HepG2 (cell line): ENCODE measurements around the gene NEBL. TPM values are rescaled to one million over a fixed set of nuclear protein-coding genes. Genes with fewer than 3 reads are reported as not detected.

Experiments
- ATAC-seq: fragments of 200-7000 bp; cut with Tn5 transposase; 3 replicates; pipeline ENCODE4 v1.9.1; 2020; ENCODE audit warnings: mild to moderate bottlenecking, moderate library complexity
- BruUV-seq: library from RNA; stranded (reverse); fragments of 400-500 nt; replicated peaks from 2 replicates; lab custom pipeline; 2021; lab: Mats Ljungman, UMichigan
- CTCF ChIA-PET: fragments of 300-600 bp; formaldehyde crosslinking; extraction: SDS; loops from one replicate; lab custom pipeline; 2021; ENCODE audit warnings: low total read pairs, inconsistent platforms, low intra/inter-chr PET ratio; lab: Yijun Ruan, JAX
- POLR2A ChIA-PET: fragments of 350-600 bp; sonication (Branson Sonifier 250); formaldehyde crosslinking; loops from one replicate; lab custom pipeline; 2020; ENCODE audit warnings: antibody characterized with exemption, inconsistent platforms; lab: Yijun Ruan, JAX
- DNase-seq: peaks from one replicate; pipeline ENCODE4 v3.0.0-alpha.2; 2015; ENCODE audit warnings: low spot score
- FAIRE-seq: peaks from 3 replicates; lab custom pipeline; 2011; peaks lifted over from hg19 to GRCh38; lab: Jason Lieb, UNC
- H2AFZ ChIP-seq: one replicate; pipeline ENCODE4 v1.6.1; 2011; ENCODE audit warnings: low read length, inconsistent platforms
- H3K27ac ChIP-seq: fragments of 300-600 bp; 3 replicates; pipeline ENCODE4 v1.8.0; 2011; ENCODE audit warnings: mixed run types, mild to moderate bottlenecking, mixed read lengths, low read length, inconsistent platforms; ENCODE audit not compliant: insufficient read depth; ENCODE audit errors: extremely low read length
- H3K27me3 ChIP-seq, 2 experiments: fragments of 200-600 bp in 1 of 2; 2 replicates in 1 of 2; 3 replicates in 1 of 2; pipeline versions ENCODE4 v1.6.0 to v1.8.0; 2011; ENCODE audit warnings: low read length in 2 of 2, mild to moderate bottlenecking in 2 of 2, moderate library complexity in 2 of 2, inconsistent platforms in 1 of 2; ENCODE audit not compliant: insufficient read depth in 2 of 2, control insufficient read depth in 1 of 2
- H3K36me3 ChIP-seq, 2 experiments: fragments of 200-600 bp in 1 of 2; replicated peaks in 1 of 2; 2 replicates in 1 of 2; 3 replicates in 1 of 2; pipeline versions ENCODE4 v1.5.1 to v1.8.0; 2011; ENCODE audit warnings: low read length in 2 of 2, inconsistent platforms in 1 of 2; ENCODE audit not compliant: insufficient read depth in 2 of 2, control insufficient read depth in 1 of 2
- H3K4me1 ChIP-seq: 2 replicates; pipeline ENCODE4 v1.5.1; 2012; ENCODE audit warnings: low read length, inconsistent platforms; ENCODE audit not compliant: insufficient read depth
- H3K4me2 ChIP-seq: 2 replicates; pipeline ENCODE4 v1.6.0; 2011; ENCODE audit warnings: low read depth, low read length, inconsistent platforms
- H3K4me3 ChIP-seq, 3 experiments: fragments of 200-600 bp in 1 of 3; sonication (generic), shearing (Covaris generic) in 1 of 3; replicated peaks in 1 of 3; 2 replicates each; pipeline ENCODE4 v1.5.1; 2011 to 2016; ENCODE audit warnings: low read length in 3 of 3, inconsistent platforms in 2 of 3, low read depth in 2 of 3, mild to moderate bottlenecking in 2 of 3, control low read depth in 1 of 3, mixed read lengths in 1 of 3; ENCODE audit not compliant: insufficient read depth in 1 of 3
- H3K79me2 ChIP-seq: one replicate; pipeline ENCODE4 v1.6.1; 2011; ENCODE audit warnings: low read length, inconsistent platforms; ENCODE audit not compliant: insufficient read depth
- H3K9ac ChIP-seq: 2 replicates; pipeline ENCODE4 v1.6.0; 2011; ENCODE audit warnings: mild to moderate bottlenecking, low read depth, low read length, inconsistent platforms; ENCODE audit not compliant: insufficient read depth
- H3K9me3 ChIP-seq: 2 replicates; pipeline ENCODE4 v1.5.1; 2012; ENCODE audit warnings: mild to moderate bottlenecking, low read length
- H4K20me1 ChIP-seq: 2 replicates; pipeline ENCODE4 v1.6.0; 2011; ENCODE audit warnings: inconsistent platforms, mild to moderate bottlenecking, low read length, moderate library complexity; ENCODE audit not compliant: insufficient read depth
- HDAC2 ChIP-seq: sonication (generic); formaldehyde crosslinking; IDR thresholded peaks from 2 replicates; pipeline ENCODE4 v1.4.0; 2020; ENCODE audit warnings: missing genetic modification reagents
- JUN ChIP-seq: sonication (generic); formaldehyde crosslinking; IDR thresholded peaks from 2 replicates; pipeline ENCODE4 v1.4.0; 2020; ENCODE audit warnings: mild to moderate bottlenecking, missing genetic modification reagents
- MAFF ChIP-seq: IDR thresholded peaks from 2 replicates; pipeline ENCODE4 v1.6.1; 2011; ENCODE audit warnings: low read depth, low read length, improper control_type of control experiment
- MAFK ChIP-seq, 2 experiments: IDR thresholded peaks in 1 of 2; conservative IDR thresholded peaks in 1 of 2; 2 replicates each; pipeline ENCODE4 v1.6.1; 2011; ENCODE audit warnings: improper control_type of control experiment in 2 of 2, low read length in 2 of 2
- MBD4 ChIP-seq: IDR thresholded peaks from 2 replicates; pipeline ENCODE4 v1.6.1; 2012; ENCODE audit warnings: low read length, inconsistent platforms, borderline replicate concordance
- NCOR1 ChIP-seq: fragments of 200-600 bp; sonication (generic); IDR thresholded peaks from 2 replicates; pipeline ENCODE4 v1.7.0; 2017; ENCODE audit warnings: antibody characterized with exemption, low read length, borderline replicate concordance
- NKX3-1 ChIP-seq: sonication (generic); formaldehyde crosslinking; IDR thresholded peaks from 2 replicates; pipeline ENCODE4 v1.5.0; 2020; ENCODE audit warnings: missing genetic modification reagents
- SPEN ChIP-seq: sonication (generic); formaldehyde crosslinking; IDR thresholded peaks from 2 replicates; pipeline ENCODE4 v1.5.1; 2020; ENCODE audit warnings: low read depth, mild to moderate bottlenecking, missing genetic modification reagents
- TSC22D2 ChIP-seq: sonication (generic); formaldehyde crosslinking; IDR thresholded peaks from 2 replicates; pipeline ENCODE4 v1.5.1; 2020; ENCODE audit warnings: missing genetic modification reagents, mild to moderate bottlenecking, borderline replicate concordance
- ZNF891 ChIP-seq: sonication (generic); formaldehyde crosslinking; IDR thresholded peaks from 2 replicates; pipeline ENCODE4 v1.5.0; 2020; ENCODE audit warnings: mild to moderate bottlenecking, missing genetic modification reagents
- WGBS: methylation state at CpG from one replicate; pipeline ENCODE4 v1.1.6; 2017; ENCODE audit warnings: low lambda C conversion rate; 5-methylcytosine and 5-hydroxymethylcytosine counted together
- in situ Hi-C: cut with HindIII; loops from 2 replicates; pipeline ENCODE4 v1.10.0; 2017; ENCODE audit warnings: low pct_unique_long_range_greater_than_20kb; ENCODE audit not compliant: extremely low pct_ligation_motif_present
- intact Hi-C: fragments of 100-400 bp; cut with micrococcal nuclease; formaldehyde crosslinking; loops from one replicate; pipeline ENCODE4 v1.10.0; 2022; ENCODE audit not compliant: unreplicated experiment
- polyA plus RNA-seq, 8 experiments: library from polyadenylated mRNA; depleted of rRNA in 3 of 8; stranded (reverse) in 7 of 8; unstranded in 1 of 8; fragments of >200 nt; fragmentation: Illumina TruSeq in 4 of 8; extraction: Trizol in 4 of 8; gene quantifications; 2 replicates each; pipeline versions ENCODE4 v1.2.1 to v1.2.3, GENCODE V29; 2011 to 2016; ENCODE audit warnings: low read depth in 4 of 8, missing spikeins in 1 of 8, mixed read lengths in 1 of 8; ENCODE audit not compliant: insufficient read depth in 1 of 8
- total RNA-seq, 5 experiments: library from RNA; depleted of rRNA; stranded (reverse); fragments of >200 nt; fragmentation: Illumina TruSeq; extraction: Trizol; gene quantifications; 2 replicates each; pipeline ENCODE4 v1.2.3, GENCODE V29; 2016; ENCODE audit warnings: low read depth in 1 of 5
- TF ChIP-seq, protein P1 (sequence below): sonication (generic); formaldehyde crosslinking; IDR thresholded peaks from 2 replicates; pipeline ENCODE4 v1.4.0; 2020; ENCODE audit warnings: missing genetic modification reagents, borderline replicate concordance

Gene NEBL
- total and polyA plus RNA-seq, 2 of the 13 experiments (the other 11 are each of a cell fraction or from before 2014, with no cell fraction given): not detected

- H4K20me1 ChIP-seq: no peaks in the 10 kb centered on the region
- no peak for TF ChIP-seq NKX3-1 (CRISPR knock-in tag)
- TF ChIP-seq ZNF891 (CRISPR knock-in tag): no peak
- no peak for TF ChIP-seq HDAC2 (CRISPR knock-in tag)
- peak; percentile 60 for TF ChIP-seq MAFF
- TF ChIP-seq, protein P1, sequence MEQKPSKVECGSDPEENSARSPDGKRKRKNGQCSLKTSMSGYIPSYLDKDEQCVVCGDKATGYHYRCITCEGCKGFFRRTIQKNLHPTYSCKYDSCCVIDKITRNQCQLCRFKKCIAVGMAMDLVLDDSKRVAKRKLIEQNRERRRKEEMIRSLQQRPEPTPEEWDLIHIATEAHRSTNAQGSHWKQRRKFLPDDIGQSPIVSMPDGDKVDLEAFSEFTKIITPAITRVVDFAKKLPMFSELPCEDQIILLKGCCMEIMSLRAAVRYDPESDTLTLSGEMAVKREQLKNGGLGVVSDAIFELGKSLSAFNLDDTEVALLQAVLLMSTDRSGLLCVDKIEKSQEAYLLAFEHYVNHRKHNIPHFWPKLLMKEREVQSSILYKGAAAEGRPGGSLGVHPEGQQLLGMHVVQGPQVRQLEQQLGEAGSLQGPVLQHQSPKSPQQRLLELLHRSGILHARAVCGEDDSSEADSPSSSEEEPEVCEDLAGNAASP: no peak
- TF ChIP-seq MAFK (conservative IDR thresholded peaks at IDR 0.05 in 1 of 2, IDR thresholded peaks at IDR 0.05 in 1 of 2; ENCODE audit: low read length in 2 of 2): peak; percentile 48 to 70; a peak in 3 of 4 replicates
- no peak for TF ChIP-seq MBD4
- no peak for TF ChIP-seq JUN (CRISPR knock-in tag)
- TF ChIP-seq SPEN (CRISPR knock-in tag): no peak
- H3K9me3 ChIP-seq: no peaks in the 10 kb centered on the region
- H3K27me3 ChIP-seq: no peaks in the 10 kb centered on the region
- no peak for FAIRE-seq
- no peak overlapping the region for H3K4me2 ChIP-seq
- DNase-seq: no peak
- ChIA-PET POLR2A (no interaction called here), CTCF (no interaction called here)
- in situ Hi-C loops (no loop called here), intact Hi-C loops (no loop called here)
- no peak overlapping the region for H2AFZ ChIP-seq
- H3K4me3 ChIP-seq: no peak overlapping the region
- no peaks in the 10 kb centered on the region for H3K79me2 ChIP-seq
- H3K36me3 ChIP-seq: no peaks in the 10 kb centered on the region
- BruUV-seq: no TSS peak
- H3K27ac ChIP-seq: no peak overlapping the region
- no peaks in the 10 kb centered on the region for H3K4me1 ChIP-seq
- no peak overlapping the region for H3K9ac ChIP-seq
- 24% methylated on average over 4 of the region's 4 CpGs for WGBS
- ATAC-seq: no peak
Measured at GRCh38 chr10:20822825-20823224, 74.3 kb downstream of the NEBL start.

GRCh38 chr10:20817646-20818045 lies 79.5 kb downstream of the NEBL start:
- Histone ChIP-seq H3K9me3 (no peaks in the 10 kb centered on the region), H3K27ac (no peak overlapping the region), H3K79me2 (no peaks in the 10 kb centered on the region), H3K36me3 (no peaks in the 10 kb centered on the region), H3K9ac (no peak overlapping the region), H2AFZ (no peak overlapping the region), H3K4me2 (no peak overlapping the region), H4K20me1 (no peaks in the 10 kb centered on the region), H3K27me3 (no peaks in the 10 kb centered on the region), H3K4me1 (no peaks in the 10 kb centered on the region), H3K4me3 (no peak overlapping the region)
- ATAC-seq (no peak), DNase-seq (no peak), FAIRE-seq (no peak)
- TF ChIP-seq TSC22D2 (CRISPR knock-in tag) (no peak), NCOR1 (no peak)
- in situ Hi-C loops (no loop called here), intact Hi-C loops (no loop called here)
- no TSS peak for BruUV-seq
- WGBS: 52% methylated on average over 5 of the region's 5 CpGs
- POLR2A ChIA-PET: no interaction called here
- CTCF ChIA-PET: no interaction called here
